CD4-positive, alpha-beta T cell treated with Interleukin-15 for 4 hours (primary cell): ENCODE results near the gene CDK15.
"Not testable (repeated sequence)": the region's sequence is repeated elsewhere in the genome, so short reads cannot be mapped to it uniquely, and the experiment has no call there.

ENCODE experiments used
- DNase-seq: peaks from one replicate; pipeline ENCODE4 v3.0.0-alpha.2; 2020; ENCODE audit warnings: low spot score

Gene CDK15

GRCh38 chr2:201831469-201831868 is 25.1 kb downstream of the CDK15 start:
- DNase-seq: no peak

GRCh38 chr2:201833781-201834180 is 27.4 kb downstream of the CDK15 start:
- DNase-seq: no peak

- no peak for DNase-seq
These were observed 28.7 kb downstream of the CDK15 start for GRCh38 chr2:201835066-201835465.

- no peak for DNase-seq
These were observed 31.1 kb downstream of the CDK15 start for GRCh38 chr2:201837391-201837790.

- no peak for DNase-seq
These were observed 31.6 kb downstream of the CDK15 start for GRCh38 chr2:201837824-201838431.

GRCh38 chr2:201839727-201840126 is 33.4 kb downstream of the CDK15 start:
- DNase-seq: no peak

- no peak for DNase-seq
These were observed 34.4 kb downstream of the CDK15 start for GRCh38 chr2:201840726-201841125.

GRCh38 chr2:201842131-201842860 is 36.0 kb downstream of the CDK15 start:
- DNase-seq: no peak

- not testable (repeated sequence) for DNase-seq
These were observed 38.6 kb downstream of the CDK15 start for GRCh38 chr2:201844922-201845321.

- DNase-seq: no peak
These were observed 41.1 kb downstream of the CDK15 start for GRCh38 chr2:201847481-201847880.

GRCh38 chr2:201852462-201852861 is 46.1 kb downstream of the CDK15 start:
- DNase-seq: no peak

- no peak for DNase-seq
These were observed 46.6 kb downstream of the CDK15 start for GRCh38 chr2:201852878-201853415.

- DNase-seq: no peak
These were observed 48.0 kb downstream of the CDK15 start for GRCh38 chr2:201854221-201854801.

GRCh38 chr2:201854841-201855240 is 48.5 kb downstream of the CDK15 start:
- no peak for DNase-seq

- DNase-seq: no peak
These were observed 49.0 kb downstream of the CDK15 start for GRCh38 chr2:201855356-201855755.

GRCh38 chr2:201857326-201857725 is 51.0 kb downstream of the CDK15 start:
- no peak for DNase-seq

- no peak for DNase-seq
These were observed 52.2 kb downstream of the CDK15 start for GRCh38 chr2:201858281-201859184.

GRCh38 chr2:201859949-201860348 is 53.6 kb downstream of the CDK15 start:
- no peak for DNase-seq

- DNase-seq: peak; percentile 43
These were observed 54.3 kb downstream of the CDK15 start for GRCh38 chr2:201860636-201861066.

- DNase-seq: no peak
These were observed 56.5 kb downstream of the CDK15 start for GRCh38 chr2:201862843-201863242.

GRCh38 chr2:201866643-201867473 is 60.5 kb downstream of the CDK15 start:
- no peak for DNase-seq
